LNCaP clone FGC (cell line): ENCODE results near the gene KCNK10.
"Not testable (repeated sequence)": the region's sequence is repeated elsewhere in the genome, so short reads cannot be mapped to it uniquely, and the experiment has no call there.

Experiments used
- DNase-seq: peaks from one replicate; pipeline ENCODE4 v3.0.0-alpha.2; 2011; ENCODE audit warnings: low read depth
- H3K4me3 ChIP-seq: 2 replicates; pipeline ENCODE4 v1.5.1; 2011; ENCODE audit warnings: mild to moderate bottlenecking, low read depth, low read length, control low read depth
- CTCF ChIP-seq: IDR thresholded peaks from 2 replicates; pipeline ENCODE4 v1.5.1; 2012; ENCODE audit warnings: mild to moderate bottlenecking; ENCODE audit not compliant: control insufficient read depth, insufficient read depth; ENCODE audit errors: extremely low read depth

Gene KCNK10

GRCh38 chr14:88270776-88271175 lies 52.3 kb downstream of the KCNK10 start:
- TF ChIP-seq CTCF: no peak
- H3K4me3 ChIP-seq: no peak overlapping the region
- no peak for DNase-seq

GRCh38 chr14:88269806-88270420 lies 53.2 kb downstream of the KCNK10 start:
- DNase-seq: no peak
- TF ChIP-seq CTCF: no peak
- H3K4me3 ChIP-seq: no peak overlapping the region

GRCh38 chr14:88266474-88266873 lies 56.6 kb downstream of the KCNK10 start:
- DNase-seq: no peak
- no peak overlapping the region for H3K4me3 ChIP-seq
- no peak for TF ChIP-seq CTCF

GRCh38 chr14:88264116-88264515 lies 59.0 kb downstream of the KCNK10 start:
- no peak for DNase-seq
- TF ChIP-seq CTCF: no peak
- H3K4me3 ChIP-seq: no peak overlapping the region

GRCh38 chr14:88261302-88261701 lies 61.8 kb downstream of the KCNK10 start:
- H3K4me3 ChIP-seq, DNase-seq: not testable (repeated sequence)

GRCh38 chr14:88258021-88258420 lies 65.0 kb downstream of the KCNK10 start:
- no peak for TF ChIP-seq CTCF

GRCh38 chr14:88256997-88257950 lies 65.8 kb downstream of the KCNK10 start:
- no peak overlapping the region for H3K4me3 ChIP-seq
- DNase-seq: no peak
- TF ChIP-seq CTCF: no peak

More at GRCh38 chr14:88258021-88258420, 65.0 kb downstream of the KCNK10 start:
- no peak for DNase-seq
- no peak overlapping the region for H3K4me3 ChIP-seq
